RCC 7860 (cell line): ENCODE data around the gene IQGAP2.

Experiments used
- DNase-seq: peaks from one replicate; pipeline ENCODE4 v3.0.0-alpha.2; 2015; ENCODE audit warnings: low spot score
- FAIRE-seq: peaks from 2 replicates; lab custom pipeline; 2012; peaks lifted over from hg19 to GRCh38; lab: Jason Lieb, UNC

IQGAP2 gene

GRCh38 chr5:76383126-76383832 lies 19.8 kb upstream of the IQGAP2 start:
- DNase-seq (no peak), FAIRE-seq (no peak)

- DNase-seq (no peak), FAIRE-seq (no peak)
Measured at GRCh38 chr5:76384189-76384588, 18.9 kb upstream of the IQGAP2 start.

- FAIRE-seq (no peak), DNase-seq (no peak)
Measured at GRCh38 chr5:76384705-76385104, 18.4 kb upstream of the IQGAP2 start.

- DNase-seq, result no peak
- FAIRE-seq, result no peak
Measured at GRCh38 chr5:76385540-76385939, 17.5 kb upstream of the IQGAP2 start.

- DNase-seq (no peak), FAIRE-seq (no peak)
Measured at GRCh38 chr5:76386360-76386759, 16.7 kb upstream of the IQGAP2 start.

GRCh38 chr5:76388236-76388635 lies 14.8 kb upstream of the IQGAP2 start:
- FAIRE-seq (no peak), DNase-seq (no peak)

- FAIRE-seq (no peak), DNase-seq (no peak)
Measured at GRCh38 chr5:76388791-76389512, 14.1 kb upstream of the IQGAP2 start.

GRCh38 chr5:76389513-76390154 lies 13.5 kb upstream of the IQGAP2 start:
- DNase-seq (no peak), FAIRE-seq (no peak)

- DNase-seq (no peak), FAIRE-seq (no peak)
Measured at GRCh38 chr5:76391014-76391413, 12.1 kb upstream of the IQGAP2 start.

- FAIRE-seq, result no peak
Measured at GRCh38 chr5:76393035-76393680, 9.9 kb upstream of the IQGAP2 start.

GRCh38 chr5:76397200-76397599 lies 5.9 kb upstream of the IQGAP2 start:
- FAIRE-seq (no peak), DNase-seq (no peak)

More at GRCh38 chr5:76393035-76393680, 9.9 kb upstream of the IQGAP2 start:
- no peak for DNase-seq

GRCh38 chr5:76399268-76399667 lies 3.8 kb upstream of the IQGAP2 start:
- FAIRE-seq, result no peak
- no peak for DNase-seq

GRCh38 chr5:76400466-76400865 lies 2.6 kb upstream of the IQGAP2 start:
- FAIRE-seq, result no peak
- DNase-seq, result no peak

GRCh38 chr5:76401801-76402250 lies 1.3 kb upstream of the IQGAP2 start:
- FAIRE-seq, result no peak

GRCh38 chr5:76402251-76402885 lies 717 bp upstream of the IQGAP2 start:
- DNase-seq (no peak), FAIRE-seq (no peak)

More at GRCh38 chr5:76401801-76402250, 1.3 kb upstream of the IQGAP2 start:
- no peak for DNase-seq

- FAIRE-seq, result no peak
- DNase-seq, result no peak
Measured at GRCh38 chr5:76403766-76404222, 709 bp downstream of the IQGAP2 start.

GRCh38 chr5:76404223-76405211 lies 1.4 kb downstream of the IQGAP2 start:
- DNase-seq (no peak), FAIRE-seq (no peak)

- DNase-seq, result no peak
- FAIRE-seq, result no peak
Measured at GRCh38 chr5:76406014-76406413, 2.9 kb downstream of the IQGAP2 start.

- no peak for DNase-seq
- FAIRE-seq, result no peak
Measured at GRCh38 chr5:76406673-76407072, 3.6 kb downstream of the IQGAP2 start.
